SK-N-MC (cell line): Measurements from ENCODE around the gene TP53AIP1.
A peak's percentile ranks its signal among the peaks of the same experiment; 100 is the strongest.

Experiments
- DNase-seq: peaks from one replicate; pipeline ENCODE4 v3.0.0-alpha.2; 2011; ENCODE audit warnings: low read depth, low spot score
- H3K27ac ChIP-seq: fragments of 200-600 bp; sonication (generic); 2 replicates; pipeline ENCODE4 v1.5.1; 2016; ENCODE audit warnings: mixed run types
- H3K36me3 ChIP-seq: fragments of 200-600 bp; sonication (generic); 2 replicates; pipeline ENCODE4 v1.6.1; 2017; ENCODE audit warnings: antibody characterized with exemption, low read length, mixed read lengths; ENCODE audit not compliant: insufficient read depth
- H3K4me3 ChIP-seq: fragments of 200-600 bp; sonication (generic); 2 replicates; pipeline ENCODE4 v1.5.1; 2016
- H3K9ac ChIP-seq: fragments of 200-600 bp; sonication (generic); 2 replicates; pipeline ENCODE4 v1.8.0; 2017; ENCODE audit warnings: mixed run types, mixed read lengths; ENCODE audit not compliant: insufficient read length
- H3K9me3 ChIP-seq: fragments of 200-600 bp; sonication (generic); 2 replicates; pipeline ENCODE4 v1.6.1; 2017; ENCODE audit warnings: low read depth, mild to moderate bottlenecking, antibody characterized with exemption, low read length, moderate library complexity, mixed read lengths
- EZH2 ChIP-seq: fragments of 200-600 bp; sonication (generic); IDR thresholded peaks from one replicate; pipeline ENCODE4 v1.6.1; 2017; ENCODE audit warnings: antibody characterized with exemption
- FOXP2 ChIP-seq: optimal IDR thresholded peaks from 2 replicates; pipeline ENCODE3; 2011; ENCODE audit warnings: mild to moderate bottlenecking, moderate library complexity; ENCODE audit not compliant: insufficient read depth; ENCODE audit errors: extremely low read length, control extremely low read depth
- POLR2AphosphoS5 ChIP-seq: IDR thresholded peaks from 2 replicates; pipeline ENCODE4 v1.6.1; 2012; ENCODE audit warnings: mild to moderate bottlenecking, low read depth, low read length, borderline replicate concordance

TP53AIP1 gene

DNA sequence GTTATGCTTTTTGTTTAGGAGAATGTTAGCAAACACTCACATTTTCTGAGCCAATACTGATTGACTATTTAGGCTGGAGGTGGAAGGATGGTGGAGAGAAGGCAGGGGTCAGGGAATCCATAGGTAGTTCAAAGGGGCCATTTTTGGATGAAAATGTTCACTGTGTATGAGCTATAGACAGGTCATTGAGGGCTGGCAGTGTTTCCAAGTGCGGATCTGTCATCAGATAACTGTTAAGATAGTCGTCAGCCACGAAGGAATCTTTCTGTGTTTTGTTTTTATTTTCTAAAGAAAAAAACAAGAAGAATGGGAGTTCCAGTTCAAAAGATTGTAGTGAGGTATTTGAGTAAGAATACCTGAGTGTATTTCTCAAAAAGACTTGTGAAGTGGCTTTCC lies 48.4 kb downstream of the TP53AIP1 start:
- no peak overlapping the region for H3K4me3 ChIP-seq
- no peak for TF ChIP-seq POLR2AphosphoS5
- TF ChIP-seq EZH2, result no peak
- no peak for TF ChIP-seq FOXP2
- H3K36me3 ChIP-seq, result no peaks in the 10 kb centered on the region
- H3K9ac ChIP-seq, result no peak overlapping the region
- no peak overlapping the region for H3K27ac ChIP-seq
- no peaks in the 10 kb centered on the region for H3K9me3 ChIP-seq
- no peak for DNase-seq

DNA sequence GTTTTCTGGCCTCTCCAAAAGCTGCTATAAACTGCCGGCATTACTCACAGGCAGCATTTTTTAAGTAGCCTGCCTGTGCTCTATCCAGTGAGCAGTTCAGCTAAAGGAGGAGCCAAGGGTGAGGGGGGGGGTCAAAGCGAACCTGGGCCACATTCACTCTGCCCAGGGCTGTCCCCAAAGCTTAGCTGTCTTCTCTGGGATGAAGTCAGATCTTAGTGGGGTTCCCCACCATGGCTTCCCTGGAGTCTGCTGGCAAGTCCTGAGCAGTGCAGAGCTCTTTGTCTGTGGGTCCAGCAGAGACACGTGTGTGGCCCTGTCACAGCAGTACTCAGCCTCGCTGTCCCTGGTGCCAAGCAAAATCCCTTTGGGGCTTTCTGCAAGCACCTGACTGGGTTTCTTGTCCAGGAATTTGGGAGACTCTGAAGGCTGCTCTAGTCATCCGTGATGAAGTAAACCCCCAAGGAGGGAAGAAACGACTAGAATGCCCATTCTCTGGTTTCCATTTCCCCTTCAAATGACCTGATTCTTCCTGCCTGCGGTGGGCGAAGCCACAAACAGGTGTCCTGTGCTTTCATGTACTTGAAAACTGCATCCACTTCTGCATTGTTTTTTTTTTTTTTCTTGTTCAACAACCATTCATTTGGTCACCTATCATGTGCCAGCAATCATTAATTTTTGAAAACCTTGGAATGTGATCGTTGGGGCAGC lies 48.9 kb downstream of the TP53AIP1 start:
- Histone ChIP-seq H3K9ac (no peak overlapping the region), H3K36me3 (no peaks in the 10 kb centered on the region), H3K27ac (no peak overlapping the region), H3K4me3 (no peak overlapping the region), H3K9me3 (no peaks in the 10 kb centered on the region)
- no peak for TF ChIP-seq EZH2
- no peak for TF ChIP-seq FOXP2
- TF ChIP-seq POLR2AphosphoS5, result no peak
- no peak for DNase-seq

DNA sequence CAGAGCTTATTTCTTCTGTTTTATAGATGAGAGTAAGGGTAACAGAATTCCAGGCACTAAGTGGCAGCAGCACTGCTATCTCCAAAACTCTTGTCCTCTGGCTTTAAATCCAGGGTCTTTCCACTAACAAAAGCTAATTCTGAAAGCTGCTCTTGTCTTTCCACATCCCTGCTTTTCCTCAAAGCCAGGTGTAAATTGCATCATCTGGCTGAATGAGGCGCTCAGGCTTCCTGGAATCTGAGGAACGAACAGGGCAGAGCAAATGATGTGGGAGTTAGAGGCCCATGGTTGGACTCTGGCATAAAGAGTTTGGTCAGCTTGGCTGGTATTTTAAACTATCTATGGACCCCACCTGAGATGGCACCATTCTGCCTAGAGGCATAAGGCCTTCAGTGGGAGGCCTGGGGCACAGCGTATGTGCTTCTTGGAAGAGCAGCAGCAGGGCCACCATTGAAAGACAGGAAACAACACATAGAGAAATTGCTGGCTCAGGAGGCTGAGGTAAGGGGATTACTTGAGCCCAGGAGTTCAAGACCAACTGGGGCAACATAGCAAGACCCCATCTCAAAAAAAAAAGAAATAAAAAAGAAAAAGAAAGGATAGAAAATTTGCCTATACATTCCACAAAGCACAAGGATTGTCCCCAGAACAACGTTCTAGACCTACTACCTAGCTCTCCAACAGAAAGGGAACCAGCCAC lies 49.7 kb downstream of the TP53AIP1 start:
- Histone ChIP-seq H3K27ac (no peak overlapping the region), H3K4me3 (no peak overlapping the region), H3K9ac (no peak overlapping the region), H3K9me3 (no peaks in the 10 kb centered on the region), H3K36me3 (no peaks in the 10 kb centered on the region)
- TF ChIP-seq POLR2AphosphoS5, result no peak
- TF ChIP-seq EZH2, result no peak
- TF ChIP-seq FOXP2, result no peak
- DNase-seq, result no peak

DNA sequence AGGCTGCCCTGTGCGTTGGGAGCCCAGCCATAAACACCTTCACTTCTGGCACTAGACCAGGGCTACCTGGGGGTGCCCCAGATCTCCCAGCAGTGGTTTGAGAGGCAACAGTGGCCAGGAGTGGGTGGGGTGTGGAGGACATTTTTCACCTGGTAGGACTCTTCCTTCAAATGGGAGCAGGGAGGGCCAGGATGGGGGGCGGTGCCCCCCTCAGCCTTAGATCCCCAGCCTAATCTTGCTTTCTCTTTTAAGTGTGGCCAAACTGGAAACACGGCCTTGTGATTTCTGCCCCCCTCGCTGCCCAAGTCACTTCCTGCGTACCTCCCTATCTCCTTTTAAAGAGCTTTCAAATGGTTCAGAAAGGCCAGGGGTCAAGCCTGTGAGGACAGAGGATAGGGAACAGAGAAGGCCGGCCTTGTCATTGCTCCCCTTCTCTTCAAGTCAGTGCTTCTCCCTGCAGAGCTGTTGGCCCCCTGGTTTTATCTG lies 50.7 kb downstream of the TP53AIP1 start:
- no peak for DNase-seq
- Histone ChIP-seq H3K9ac (no peak overlapping the region), H3K27ac (no peak overlapping the region), H3K4me3 (no peak overlapping the region), H3K9me3 (no peaks in the 10 kb centered on the region), H3K36me3 (no peaks in the 10 kb centered on the region)
- TF ChIP-seq FOXP2 (no peak), EZH2 (no peak), POLR2AphosphoS5 (no peak)

DNA sequence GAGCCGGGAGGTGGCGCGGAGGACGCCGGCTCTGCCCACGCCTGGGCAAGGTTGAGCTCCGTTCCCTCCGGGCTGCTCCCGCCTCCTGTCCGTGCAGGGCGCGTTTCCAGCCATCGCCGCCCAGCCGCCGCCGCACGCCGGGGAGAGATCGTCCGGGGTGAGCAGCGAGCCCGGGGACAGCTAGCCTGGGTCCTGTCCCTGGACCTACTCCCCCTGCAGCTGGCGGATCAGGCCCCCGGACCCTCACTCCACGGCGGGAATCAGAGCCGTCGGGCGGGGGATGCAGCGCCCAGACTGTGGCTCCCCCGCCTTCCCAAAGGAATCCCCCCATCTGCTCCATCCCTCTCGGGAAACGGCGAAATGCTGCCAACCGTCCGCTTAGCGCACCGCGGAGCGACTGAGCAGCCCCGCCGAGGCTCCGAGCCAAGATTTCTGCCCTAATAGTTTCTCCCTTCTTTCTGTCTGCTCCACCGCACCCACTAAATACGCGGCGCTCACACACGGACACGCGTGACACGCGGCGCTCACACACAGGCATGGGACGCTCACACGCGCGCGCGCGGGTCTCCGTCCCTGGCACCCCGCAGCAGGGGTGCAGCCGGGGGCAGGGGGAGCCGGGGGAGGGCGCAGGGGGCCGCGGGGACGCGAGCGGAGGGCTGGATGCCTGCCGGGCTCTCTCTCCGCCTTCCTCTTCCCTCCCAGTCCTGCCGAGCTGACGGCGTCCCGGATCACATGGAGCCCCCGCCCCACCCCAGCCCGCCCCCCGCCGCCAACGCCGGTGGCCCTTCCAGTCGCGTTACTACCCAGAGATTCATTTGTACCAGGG lies 51.9 kb downstream of the TP53AIP1 start, which contains the start of gene KCNJ5:
Gene KCNJ5, plus strand, starts transcription at position 814 of the 826 bp plus-strand sequence. CDS start 19,918 bp downstream, outside the sequence.
- DNase-seq, result no peak
- Histone ChIP-seq H3K4me3 (peak within 1 kb of the TSS; percentile 72), H3K9ac (no peak within 1 kb of the TSS), H3K27ac (no peak within 1 kb of the TSS), H3K9me3 (no peaks in the 10 kb centered on the region), H3K36me3 (no peaks in the 10 kb centered on the region)
- TF ChIP-seq POLR2AphosphoS5 (no peak), FOXP2 (no peak), EZH2 (no peak)

DNA sequence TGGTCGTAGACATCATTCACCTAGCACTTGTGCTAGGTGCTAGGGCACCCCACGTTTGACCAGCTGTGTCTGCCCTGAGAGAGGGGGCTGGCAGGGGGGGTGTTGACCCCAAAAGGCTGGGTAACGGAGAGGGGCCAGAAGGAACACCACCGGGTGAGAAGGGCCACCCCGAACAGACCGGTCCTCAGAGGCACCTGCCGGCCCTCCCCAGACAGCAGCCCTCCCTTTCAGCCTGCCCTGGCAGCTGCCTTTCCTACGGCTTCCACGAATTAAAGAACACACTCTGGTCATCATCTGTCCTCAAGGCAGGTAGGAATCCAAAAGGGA lies 52.5 kb downstream of the TP53AIP1 start:
- H3K27ac ChIP-seq, result no peak overlapping the region
- DNase-seq, result no peak
- TF ChIP-seq FOXP2 (no peak), EZH2 (no peak), POLR2AphosphoS5 (no peak)
- no peaks in the 10 kb centered on the region for H3K36me3 ChIP-seq
- H3K9me3 ChIP-seq, result no peaks in the 10 kb centered on the region
- no peak overlapping the region for H3K4me3 ChIP-seq
- no peak overlapping the region for H3K9ac ChIP-seq

DNA sequence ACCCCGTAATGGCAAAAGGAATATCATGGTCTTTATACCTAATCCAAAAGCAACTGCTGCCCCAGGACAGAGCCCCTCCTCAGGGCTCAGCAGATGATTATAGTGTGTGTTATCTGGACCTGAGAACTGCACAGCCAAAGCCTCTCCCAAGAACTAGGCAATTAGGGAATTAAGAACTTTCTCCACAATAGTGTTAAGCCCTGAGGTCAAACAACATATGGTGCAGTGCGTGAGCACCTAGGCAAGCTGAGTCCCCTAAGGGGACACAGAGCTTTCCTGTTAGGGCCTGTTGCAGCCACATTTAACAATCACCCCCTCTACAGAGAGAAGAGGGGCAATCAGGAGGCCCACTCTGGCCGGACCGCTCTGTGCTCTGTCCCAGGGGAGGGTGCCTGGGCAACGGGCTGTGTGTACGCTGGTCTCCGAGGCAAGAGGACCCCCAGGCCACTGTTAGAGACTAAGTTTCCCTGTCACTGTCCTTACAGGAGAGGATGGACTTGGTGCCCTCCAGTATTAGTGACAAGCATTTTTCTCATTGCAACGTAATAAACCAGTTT lies 52.9 kb downstream of the TP53AIP1 start:
- Histone ChIP-seq H3K9me3 (no peaks in the 10 kb centered on the region), H3K36me3 (no peaks in the 10 kb centered on the region), H3K9ac (no peak overlapping the region), H3K27ac (no peak overlapping the region), H3K4me3 (no peak overlapping the region)
- DNase-seq, result no peak
- TF ChIP-seq FOXP2 (no peak), EZH2 (no peak), POLR2AphosphoS5 (no peak)
